Stimulated activated CD8-positive, alpha-beta memory T cell treated with anti-CD3 and anti-CD28 coated beads, Interleukin-2, amount 100 ng/mL, for 1 hour (primary cell): Measurements from ENCODE around the gene PTPN6.
A peak's percentile ranks its signal among the peaks of the same experiment; 100 is the strongest.

ENCODE experiments used
- DNase-seq, 2 donors: peaks; one replicate each; pipeline ENCODE4 v3.0.0-alpha.2; 2020; ENCODE audit warnings: low read depth in 2 of 2

The PTPN6 gene

GRCh38 chr12:6923003-6923732 lies 28.0 kb upstream of the PTPN6 start:
- no peak for DNase-seq

DNA sequence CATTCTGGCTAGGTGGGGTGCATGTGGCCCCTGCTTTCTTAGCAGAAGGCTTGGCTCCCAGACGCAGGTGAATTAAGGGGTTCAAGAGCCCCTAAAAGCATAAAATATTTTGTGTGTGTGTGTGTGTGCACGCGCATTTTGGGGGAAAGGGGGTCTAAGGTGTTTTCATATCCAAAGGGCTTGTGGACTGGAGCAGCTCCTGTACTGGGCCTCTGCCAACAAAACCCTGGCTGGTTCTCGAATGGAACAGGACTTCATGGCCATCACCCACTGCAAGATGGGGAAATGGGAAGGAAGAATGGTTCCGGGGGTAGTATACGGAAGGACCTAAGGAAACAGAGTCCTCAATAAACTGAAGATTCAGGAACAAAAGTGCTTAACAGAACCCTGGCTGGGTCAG lies 27.3 kb upstream of the PTPN6 start:
- DNase-seq = no peak

DNA sequence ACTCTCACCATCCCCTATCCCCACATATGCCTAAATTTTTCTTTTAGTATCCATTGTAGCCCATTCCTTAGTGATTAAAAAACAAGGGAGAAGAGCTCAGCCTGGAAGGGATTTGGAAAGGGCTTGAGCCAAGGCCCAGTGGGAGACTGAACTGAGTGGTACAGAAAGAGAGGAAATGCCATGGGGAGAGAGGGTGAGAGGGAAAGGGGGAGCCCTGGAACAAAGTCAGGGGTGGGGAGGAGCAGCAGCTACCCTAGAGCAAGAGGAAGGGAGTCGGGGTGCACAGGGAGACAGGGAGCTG lies 26.0 kb upstream of the PTPN6 start:
- no peak for DNase-seq

DNA sequence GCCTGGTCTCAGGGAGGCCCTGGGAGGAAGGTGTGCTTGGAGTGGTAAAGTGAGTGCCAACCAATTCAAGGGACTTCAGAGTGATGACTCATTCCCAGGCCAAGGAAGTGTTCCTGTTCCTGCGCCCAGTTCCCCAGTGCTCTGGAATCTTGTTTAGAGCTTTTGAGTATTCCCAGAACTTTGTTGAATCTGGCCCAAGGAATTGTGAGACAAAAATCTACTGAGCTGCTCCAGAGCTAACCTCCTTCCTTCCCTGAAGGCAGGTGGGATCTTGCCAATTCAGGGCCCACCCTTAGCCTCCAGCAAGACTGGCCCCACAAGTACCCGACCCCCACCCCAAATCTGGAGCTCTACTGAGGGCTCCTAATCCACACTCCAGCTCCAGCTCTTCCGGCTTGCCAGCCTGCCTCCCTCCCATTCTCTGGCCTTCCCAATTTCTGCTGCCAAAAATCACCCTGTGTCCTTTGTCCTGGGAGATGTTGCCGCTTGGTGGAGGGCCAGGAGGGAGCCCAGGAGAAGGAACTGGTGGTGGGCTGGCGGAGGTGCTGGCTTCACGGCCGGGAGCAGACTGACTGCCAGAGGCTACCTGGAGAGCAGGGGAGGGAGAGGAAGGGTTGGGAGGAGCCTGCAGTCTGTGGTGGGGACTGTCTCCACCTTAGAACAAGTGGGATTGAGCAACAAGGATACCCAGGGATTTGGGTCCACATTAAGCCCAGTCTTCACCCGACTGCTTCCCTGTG lies 25.4 kb upstream of the PTPN6 start:
- no peak for DNase-seq

GRCh38 chr12:6927379-6928021 lies 23.7 kb upstream of the PTPN6 start, which contains the start of gene ATN1:
ATN1 (plus strand) TSS chr12:6927959; CDS start chr12:6934002, 6,043 bp downstream.
- DNase-seq = no peak

- no peak for DNase-seq
Observed at GRCh38 chr12:6928022-6928702, 23.0 kb upstream of the PTPN6 start.

- no peak for DNase-seq
Observed at GRCh38 chr12:6928703-6929407, 22.3 kb upstream of the PTPN6 start.

GRCh38 chr12:6929466-6930452 lies 21.4 kb upstream of the PTPN6 start:
- no peak for DNase-seq

GRCh38 chr12:6932766-6933165 lies 18.4 kb upstream of the PTPN6 start:
- no peak for DNase-seq

GRCh38 chr12:6934110-6934509 lies 17.0 kb upstream of the PTPN6 start:
- no peak for DNase-seq

- no peak for DNase-seq
Observed at GRCh38 chr12:6935371-6936193, 15.6 kb upstream of the PTPN6 start.

DNA sequence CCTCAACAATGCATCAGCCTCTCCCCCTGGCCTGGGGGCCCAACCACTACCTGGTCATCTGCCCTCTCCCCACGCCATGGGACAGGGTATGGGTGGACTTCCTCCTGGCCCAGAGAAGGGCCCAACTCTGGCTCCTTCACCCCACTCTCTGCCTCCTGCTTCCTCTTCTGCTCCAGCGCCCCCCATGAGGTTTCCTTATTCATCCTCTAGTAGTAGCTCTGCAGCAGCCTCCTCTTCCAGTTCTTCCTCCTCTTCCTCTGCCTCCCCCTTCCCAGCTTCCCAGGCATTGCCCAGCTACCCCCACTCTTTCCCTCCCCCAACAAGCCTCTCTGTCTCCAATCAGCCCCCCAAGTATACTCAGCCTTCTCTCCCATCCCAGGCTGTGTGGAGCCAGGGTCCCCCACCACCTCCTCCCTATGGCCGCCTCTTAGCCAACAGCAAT lies 14.9 kb upstream of the PTPN6 start:
- DNase-seq = no peak

GRCh38 chr12:6936636-6937480 lies 14.3 kb upstream of the PTPN6 start:
- DNase-seq = no peak

DNA sequence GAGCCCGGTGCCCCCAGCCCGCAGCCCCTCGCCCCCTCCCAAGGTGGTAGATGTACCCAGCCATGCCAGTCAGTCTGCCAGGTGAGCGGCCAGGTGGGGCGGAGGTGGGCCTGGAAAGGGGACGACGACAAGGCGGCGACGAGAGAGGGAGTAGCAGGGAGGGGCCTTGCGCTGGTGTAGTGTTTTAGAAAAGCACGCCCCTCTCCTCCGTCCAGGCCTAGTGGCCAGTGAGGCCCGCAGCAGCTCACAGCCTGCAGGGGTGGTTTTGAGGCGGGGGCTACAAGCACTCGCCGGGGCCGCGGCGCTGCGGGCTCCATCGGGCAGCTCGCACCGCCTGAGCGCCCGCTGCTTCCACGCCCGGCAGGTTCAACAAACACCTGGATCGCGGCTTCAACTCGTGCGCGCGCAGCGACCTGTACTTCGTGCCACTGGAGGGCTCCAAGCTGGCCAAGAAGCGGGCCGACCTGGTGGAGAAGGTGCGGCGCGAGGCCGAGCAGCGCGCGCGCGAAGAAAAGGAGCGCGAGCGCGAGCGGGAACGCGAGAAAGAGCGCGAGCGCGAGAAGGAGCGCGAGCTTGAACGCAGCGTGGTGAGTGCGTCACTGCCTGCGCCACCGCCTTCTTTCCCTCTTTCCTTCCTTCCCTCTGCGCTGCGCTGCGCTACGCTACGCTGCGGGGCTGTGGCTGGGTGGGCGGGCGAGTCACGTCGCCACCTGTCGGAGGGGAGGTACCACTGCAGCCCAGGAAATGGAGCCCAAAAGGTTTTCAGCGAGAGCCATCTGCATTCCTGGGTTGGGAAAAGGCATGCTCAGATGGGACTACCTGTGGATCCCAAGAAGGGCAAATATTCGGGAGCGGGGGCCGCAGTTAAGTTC lies 13.4 kb upstream of the PTPN6 start:
- peak; percentile 82 to 86 for DNase-seq

DNA sequence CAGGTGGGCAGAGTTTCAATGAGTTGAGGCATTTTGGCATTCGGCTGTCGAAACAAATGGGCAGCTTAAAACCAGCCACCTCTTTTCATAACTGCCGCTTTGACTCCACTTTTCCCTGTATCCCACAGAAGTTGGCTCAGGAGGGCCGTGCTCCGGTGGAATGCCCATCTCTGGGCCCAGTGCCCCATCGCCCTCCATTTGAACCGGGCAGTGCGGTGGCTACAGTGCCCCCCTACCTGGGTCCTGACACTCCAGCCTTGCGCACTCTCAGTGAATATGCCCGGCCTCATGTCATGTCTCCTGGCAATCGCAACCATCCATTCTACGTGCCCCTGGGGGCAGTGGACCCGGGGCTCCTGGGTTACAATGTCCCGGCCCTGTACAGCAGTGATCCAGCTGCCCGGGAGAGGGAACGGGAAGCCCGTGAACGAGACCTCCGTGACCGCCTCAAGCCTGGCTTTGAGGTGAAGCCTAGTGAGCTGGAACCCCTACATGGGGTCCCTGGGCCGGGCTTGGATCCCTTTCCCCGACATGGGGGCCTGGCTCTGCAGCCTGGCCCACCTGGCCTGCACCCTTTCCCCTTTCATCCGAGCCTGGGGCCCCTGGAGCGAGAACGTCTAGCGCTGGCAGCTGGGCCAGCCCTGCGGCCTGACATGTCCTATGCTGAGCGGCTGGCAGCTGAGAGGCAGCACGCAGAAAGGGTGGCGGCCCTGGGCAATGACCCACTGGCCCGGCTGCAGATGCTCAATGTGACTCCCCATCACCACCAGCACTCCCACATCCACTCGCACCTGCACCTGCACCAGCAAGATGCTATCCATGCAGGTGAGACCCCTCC lies 12.6 kb upstream of the PTPN6 start:
- DNase-seq = no peak

DNA sequence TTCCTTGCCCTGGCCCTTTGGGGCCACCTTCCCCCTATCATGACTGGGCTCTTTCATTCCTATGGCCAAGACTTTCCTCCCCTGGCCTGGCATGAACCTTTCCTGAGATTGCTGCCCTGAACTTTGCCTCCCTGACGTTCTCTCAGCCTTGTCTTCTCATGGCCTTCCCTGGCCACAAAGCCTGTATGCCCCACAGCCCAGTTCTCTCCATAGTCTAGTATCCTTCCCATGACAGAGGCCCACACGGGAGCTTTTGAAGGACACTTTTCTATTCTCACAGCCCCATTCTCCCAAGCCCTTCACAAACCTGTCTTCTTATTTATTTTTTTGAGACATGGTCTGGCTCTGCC lies 12.0 kb upstream of the PTPN6 start:
- no peak for DNase-seq

- no peak for DNase-seq
Observed at GRCh38 chr12:6941267-6941666, 9.9 kb upstream of the PTPN6 start.
